ENCODE measurements around the gene ITCH.
"Not testable (repeated sequence)": the region's sequence is repeated elsewhere in the genome, so short reads cannot be mapped to it uniquely, and the experiment has no call there.

Gene ITCH

GRCh38 chr20:34397096-34397495 is 34.0 kb downstream of the ITCH start:
- peaks cover 29 to 44% of the 10 kb centered on the region in 2 experiments for H3K36me3 ChIP-seq (ENCODE audit: control insufficient read depth in 2 of 2, insufficient read depth in 1 of 2, low read length in 2 of 2)
- CTCF ChIA-PET, result interaction anchor here (0.7 kb wide), 2 partner anchors 70 to 126 kb away, joined by 3 read pairs; no protein-coding TSS in a partner anchor
- H3K27ac ChIP-seq (ENCODE audit: extremely low read depth, low read depth, low read length), result no peak overlapping the region
- POLR2A ChIA-PET, result no interaction called here
- peaks cover 3% of the 10 kb centered on the region; the same call in 1 of the 2 replicates for H3K4me1 ChIP-seq (ENCODE audit: control insufficient read depth, insufficient read depth, low read length)
- no peak overlapping the region for H3K4me3 ChIP-seq (ENCODE audit: low read depth, low read length)
- no peaks in the 10 kb centered on the region for H3K9me3 ChIP-seq (ENCODE audit: control insufficient read depth, insufficient read depth, low read depth, low read length)
- TF ChIP-seq ZNF16 (tag by site-specific recombination; IDR thresholded peaks at IDR 0.05; ENCODE audit: low read depth) (no peak), ZNF664 (tag by site-specific recombination; IDR thresholded peaks at IDR 0.05) (no peak), ZBTB20 (tag by site-specific recombination; IDR thresholded peaks at IDR 0.05) (no peak), ZNF2 (tag by site-specific recombination; IDR thresholded peaks at IDR 0.05) (no peak), ZSCAN5A (tag by site-specific recombination; IDR thresholded peaks at IDR 0.05) (no peak), ZNF140 (tag by site-specific recombination; IDR thresholded peaks at IDR 0.05) (no peak), ZNF311 (tag by site-specific recombination; IDR thresholded peaks at IDR 0.05; ENCODE audit: borderline replicate concordance) (no peak), ZNF214 (tag by site-specific recombination; IDR thresholded peaks at IDR 0.05; ENCODE audit: borderline replicate concordance) (no peak), ZBTB1 (tag by site-specific recombination; IDR thresholded peaks at IDR 0.05) (no peak), ZNF548 (tag by site-specific recombination; IDR thresholded peaks at IDR 0.05) (no peak), TRIM28 (IDR thresholded peaks at IDR 0.05; ENCODE audit: borderline replicate concordance, low read length) (no peak)
- TF ChIP-seq, protein P1, sequence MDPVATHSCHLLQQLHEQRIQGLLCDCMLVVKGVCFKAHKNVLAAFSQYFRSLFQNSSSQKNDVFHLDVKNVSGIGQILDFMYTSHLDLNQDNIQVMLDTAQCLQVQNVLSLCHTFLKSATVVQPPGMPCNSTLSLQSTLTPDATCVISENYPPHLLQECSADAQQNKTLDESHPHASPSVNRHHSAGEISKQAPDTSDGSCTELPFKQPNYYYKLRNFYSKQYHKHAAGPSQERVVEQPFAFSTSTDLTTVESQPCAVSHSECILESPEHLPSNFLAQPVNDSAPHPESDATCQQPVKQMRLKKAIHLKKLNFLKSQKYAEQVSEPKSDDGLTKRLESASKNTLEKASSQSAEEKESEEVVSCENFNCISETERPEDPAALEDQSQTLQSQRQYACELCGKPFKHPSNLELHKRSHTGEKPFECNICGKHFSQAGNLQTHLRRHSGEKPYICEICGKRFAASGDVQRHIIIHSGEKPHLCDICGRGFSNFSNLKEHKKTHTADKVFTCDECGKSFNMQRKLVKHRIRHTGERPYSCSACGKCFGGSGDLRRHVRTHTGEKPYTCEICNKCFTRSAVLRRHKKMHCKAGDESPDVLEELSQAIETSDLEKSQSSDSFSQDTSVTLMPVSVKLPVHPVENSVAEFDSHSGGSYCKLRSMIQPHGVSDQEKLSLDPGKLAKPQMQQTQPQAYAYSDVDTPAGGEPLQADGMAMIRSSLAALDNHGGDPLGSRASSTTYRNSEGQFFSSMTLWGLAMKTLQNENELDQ (tag by site-specific recombination; IDR thresholded peaks at IDR 0.05; ENCODE audit: low read depth), result no peak
- TF ChIP-seq, protein P2, sequence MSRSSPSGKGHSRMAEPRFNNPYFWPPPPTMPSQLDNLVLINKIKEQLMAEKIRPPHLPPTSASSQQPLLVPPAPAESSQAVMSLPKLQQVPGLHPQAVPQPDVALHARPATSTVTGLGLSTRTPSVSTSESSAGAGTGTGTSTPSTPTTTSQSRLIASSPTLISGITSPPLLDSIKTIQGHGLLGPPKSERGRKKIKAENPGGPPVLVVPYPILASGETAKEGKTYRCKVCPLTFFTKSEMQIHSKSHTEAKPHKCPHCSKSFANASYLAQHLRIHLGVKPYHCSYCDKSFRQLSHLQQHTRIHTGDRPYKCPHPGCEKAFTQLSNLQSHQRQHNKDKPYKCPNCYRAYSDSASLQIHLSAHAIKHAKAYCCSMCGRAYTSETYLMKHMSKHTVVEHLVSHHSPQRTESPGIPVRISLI (tag by site-specific recombination; IDR thresholded peaks at IDR 0.05), result no peak
- TF ChIP-seq, protein P3, sequence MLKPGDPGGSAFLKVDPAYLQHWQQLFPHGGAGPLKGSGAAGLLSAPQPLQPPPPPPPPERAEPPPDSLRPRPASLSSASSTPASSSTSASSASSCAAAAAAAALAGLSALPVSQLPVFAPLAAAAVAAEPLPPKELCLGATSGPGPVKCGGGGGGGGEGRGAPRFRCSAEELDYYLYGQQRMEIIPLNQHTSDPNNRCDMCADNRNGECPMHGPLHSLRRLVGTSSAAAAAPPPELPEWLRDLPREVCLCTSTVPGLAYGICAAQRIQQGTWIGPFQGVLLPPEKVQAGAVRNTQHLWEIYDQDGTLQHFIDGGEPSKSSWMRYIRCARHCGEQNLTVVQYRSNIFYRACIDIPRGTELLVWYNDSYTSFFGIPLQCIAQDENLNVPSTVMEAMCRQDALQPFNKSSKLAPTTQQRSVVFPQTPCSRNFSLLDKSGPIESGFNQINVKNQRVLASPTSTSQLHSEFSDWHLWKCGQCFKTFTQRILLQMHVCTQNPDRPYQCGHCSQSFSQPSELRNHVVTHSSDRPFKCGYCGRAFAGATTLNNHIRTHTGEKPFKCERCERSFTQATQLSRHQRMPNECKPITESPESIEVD (tag by site-specific recombination; IDR thresholded peaks at IDR 0.05), result no peak
- TF ChIP-seq, protein P4, sequence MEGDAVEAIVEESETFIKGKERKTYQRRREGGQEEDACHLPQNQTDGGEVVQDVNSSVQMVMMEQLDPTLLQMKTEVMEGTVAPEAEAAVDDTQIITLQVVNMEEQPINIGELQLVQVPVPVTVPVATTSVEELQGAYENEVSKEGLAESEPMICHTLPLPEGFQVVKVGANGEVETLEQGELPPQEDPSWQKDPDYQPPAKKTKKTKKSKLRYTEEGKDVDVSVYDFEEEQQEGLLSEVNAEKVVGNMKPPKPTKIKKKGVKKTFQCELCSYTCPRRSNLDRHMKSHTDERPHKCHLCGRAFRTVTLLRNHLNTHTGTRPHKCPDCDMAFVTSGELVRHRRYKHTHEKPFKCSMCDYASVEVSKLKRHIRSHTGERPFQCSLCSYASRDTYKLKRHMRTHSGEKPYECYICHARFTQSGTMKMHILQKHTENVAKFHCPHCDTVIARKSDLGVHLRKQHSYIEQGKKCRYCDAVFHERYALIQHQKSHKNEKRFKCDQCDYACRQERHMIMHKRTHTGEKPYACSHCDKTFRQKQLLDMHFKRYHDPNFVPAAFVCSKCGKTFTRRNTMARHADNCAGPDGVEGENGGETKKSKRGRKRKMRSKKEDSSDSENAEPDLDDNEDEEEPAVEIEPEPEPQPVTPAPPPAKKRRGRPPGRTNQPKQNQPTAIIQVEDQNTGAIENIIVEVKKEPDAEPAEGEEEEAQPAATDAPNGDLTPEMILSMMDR (tag by site-specific recombination; IDR thresholded peaks at IDR 0.05), result no peak

- not testable (repeated sequence) for H3K9me3 ChIP-seq (ENCODE audit: control insufficient read depth, insufficient read depth, low read depth, low read length); H3K27ac ChIP-seq (ENCODE audit: extremely low read depth, low read depth, low read length); H3K4me1 ChIP-seq (ENCODE audit: control insufficient read depth, insufficient read depth, low read length); H3K4me3 ChIP-seq (ENCODE audit: low read depth, low read length)
- ChIA-PET CTCF (interaction anchor here (0.6 to 3.6 kb wide), 3 partner anchors 11 to 88 kb away, joined by 3 to 21 read pairs (median 6); no protein-coding TSS in a partner anchor), POLR2A (interaction anchor here (1.1 kb wide), 1 partner anchor 10 kb away, joined by 3 read pairs; no protein-coding TSS in a partner anchor)
- peaks cover 15 to 21% of the 10 kb centered on the region in 2 experiments; a peak in 2 of 3 replicates for H3K36me3 ChIP-seq (ENCODE audit: control insufficient read depth in 2 of 2, insufficient read depth in 1 of 2, low read length in 2 of 2)
Observed at GRCh38 chr20:34400776-34401175, 37.7 kb downstream of the ITCH start.
